NOMO-1 (cell line): ENCODE measurements around the gene ADGRG3.

Experiments used
- DNase-seq, 2 experiments: peaks; one replicate each; lab custom pipeline; 2025; ENCODE audit not compliant: unreplicated experiment in 2 of 2; lab: John Stamatoyannopoulos, UW

The ADGRG3 gene

GRCh38 chr16:57679016-57679415 is 10.9 kb downstream of the ADGRG3 start:
- no peak for DNase-seq

GRCh38 chr16:57679767-57680482 is 11.8 kb downstream of the ADGRG3 start:
- no peak for DNase-seq

GRCh38 chr16:57680842-57681375 is 12.8 kb downstream of the ADGRG3 start:
- peak; percentile 11 to 12 for DNase-seq

GRCh38 chr16:57681950-57682728 is 14.0 kb downstream of the ADGRG3 start:
- DNase-seq = no peak

- no peak for DNase-seq
Measured at GRCh38 chr16:57682809-57683635, 14.9 kb downstream of the ADGRG3 start.

GRCh38 chr16:57683636-57684545 is 15.8 kb downstream of the ADGRG3 start:
- no peak for DNase-seq

GRCh38 chr16:57684626-57685358 is 16.7 kb downstream of the ADGRG3 start:
- DNase-seq = no peak

- no peak for DNase-seq
Measured at GRCh38 chr16:57685633-57686032, 17.5 kb downstream of the ADGRG3 start.

- DNase-seq = no peak
Measured at GRCh38 chr16:57686577-57686976, 18.5 kb downstream of the ADGRG3 start.

GRCh38 chr16:57687363-57687929 is 19.3 kb downstream of the ADGRG3 start:
- no peak for DNase-seq

GRCh38 chr16:57688487-57688986 is 20.4 kb downstream of the ADGRG3 start:
- no peak for DNase-seq

- no peak for DNase-seq
Measured at GRCh38 chr16:57688987-57689761, 21.1 kb downstream of the ADGRG3 start.

GRCh38 chr16:57689762-57690558 is 21.9 kb downstream of the ADGRG3 start:
- DNase-seq = peak; percentile 87 to 88

- no peak for DNase-seq
Measured at GRCh38 chr16:57690782-57691471, 22.8 kb downstream of the ADGRG3 start.

- DNase-seq = no peak
Measured at GRCh38 chr16:57692636-57693035, 24.5 kb downstream of the ADGRG3 start.

- no peak for DNase-seq
Measured at GRCh38 chr16:57693550-57693949, 25.4 kb downstream of the ADGRG3 start.
